Heart left ventricle (tissue), 16 donors: Measurements from ENCODE around the gene BFSP2. TPM values are rescaled to one million over a fixed set of nuclear protein-coding genes. Genes with fewer than 3 reads are reported as not detected.
"Not testable (repeated sequence)": the region's sequence is repeated elsewhere in the genome, so short reads cannot be mapped to it uniquely, and the experiment has no call there.

ENCODE experiments used
- ATAC-seq, 4 donors: fragments of 200-7000 bp; cut with Tn5 transposase; one replicate each; pipeline ENCODE4 v1.9.1; 2020 to 2022; ENCODE audit warnings: moderate library complexity in 4 of 4, mild to moderate bottlenecking in 3 of 4, moderate number of reproducible peaks in 1 of 4
- DNase-seq, 5 donors: peaks; one replicate each; pipeline ENCODE4 v3.0.0-alpha.2; 2020
- H3K27ac ChIP-seq, 12 donors: fragments of 200-600 bp; sonication (generic) in 4 of 12; one replicate each; pipeline versions ENCODE4 v1.5.0 to v1.8.0; 2016 to 2022; ENCODE audit warnings: mild to moderate bottlenecking in 2 of 12
- H3K27me3 ChIP-seq, 9 donors: fragments of 200-600 bp; sonication (generic) in 2 of 9; one replicate each; pipeline versions ENCODE4 v1.5.1 to v1.8.0; 2016 to 2022; ENCODE audit warnings: mild to moderate bottlenecking in 3 of 9
- H3K36me3 ChIP-seq, 9 donors: fragments of 200-600 bp; sonication (generic) in 2 of 9; one replicate each; pipeline versions ENCODE4 v1.5.0 to v1.8.0; 2018 to 2022; ENCODE audit warnings: mild to moderate bottlenecking in 2 of 9
- H3K4me1 ChIP-seq, 12 donors: fragments of 200-600 bp; sonication (generic) in 4 of 12; one replicate each; pipeline versions ENCODE4 v1.5.0 to v1.8.0; 2016 to 2022; ENCODE audit warnings: mild to moderate bottlenecking in 3 of 12
- H3K4me3 ChIP-seq, 12 donors: fragments of 200-600 bp; sonication (generic) in 4 of 12; one replicate each; pipeline versions ENCODE4 v1.5.0 to v1.8.0; 2017 to 2022; ENCODE audit warnings: mild to moderate bottlenecking in 9 of 12, moderate library complexity in 4 of 12
- H3K9me3 ChIP-seq, 12 donors: fragments of 200-600 bp; sonication (generic) in 4 of 12; one replicate each; pipeline versions ENCODE4 v1.5.0 to v1.8.0; 2016 to 2022; ENCODE audit warnings: mild to moderate bottlenecking in 1 of 12
- POLR2A ChIP-seq, 2 donors: fragments of 450-650 bp; IDR thresholded peaks; one replicate each; pipeline ENCODE4 v1.6.1; 2017; ENCODE audit warnings: antibody characterized with exemption in 2 of 2, mild to moderate bottlenecking in 2 of 2, moderate library complexity in 2 of 2
- WGBS, 4 donors: extraction: QIAGEN DNeasy Blood & Tissue Kit in 2 of 4; methylation state at CpG; one replicate each; pipeline versions ENCODE4 v1.1.5 to v1.1.7; 2013 to 2018; 5-methylcytosine and 5-hydroxymethylcytosine counted together
- intact Hi-C, 10 donors: fragments of 100-400 bp; cut with DNase I; formaldehyde crosslinking; loops; one replicate each; pipeline versions ENCODE4 v1.11.1 to v1.14.2; 2022
- polyA plus RNA-seq, 2 donors: library from polyadenylated mRNA; stranded (reverse); fragments of 200-250 nt; gene quantifications; one replicate each; pipeline ENCODE4 v1.2.3, GENCODE V29; 2013
- total RNA-seq, 9 donors: library from RNA; depleted of rRNA in 2 of 9; stranded (reverse); fragments of >200 nt in 2 of 9; fragmentation: NEBNext Ultra II Directional in 3 of 9; extraction: Animal tissue kit (Norgen Biotek cat#: 25700) in 3 of 9; gene quantifications; one replicate each; pipeline versions ENCODE4 v1.1.0 to v1.2.4, GENCODE V29; 2016 to 2023
- TF ChIP-seq, protein P1 (sequence below), 12 donors: fragments of 200-600 bp; sonication (generic) in 4 of 12; IDR thresholded peaks; one replicate each; pipeline versions ENCODE4 v1.5.0 to v1.8.0; 2018 to 2022; ENCODE audit warnings: antibody characterized with exemption in 12 of 12, mild to moderate bottlenecking in 5 of 12
- donor health status: ischemic (EF 13 %, LVEDD 7.1; RV severe dilation, severe dysfunction).
- donor health status: healthy with polysubstance abuse.
- donor health status: DM: no; HTN: yes; CAD: no.
- donor health status: DM: no; HTN: no; CAD: no.
- donor health status: ischemic (EF 25% LVEDD 6.9; RV normal size, moderate dysfunction).
- donor health status: ischemic (EF 25% LVEDD 5.7; RV mildly dilated, moderate dysfunction).
- donor health status: healthy.
- donor health status: DM: yes; HTN: yes; CAD: no.
- donor health status: ischemic (EF 35%, LVEDD 5.7; RV mildly dilated, moderate dysfunction).
- donor health status: nonischemic (EF 11% LVEDD 7.7; RV severe dilation, severe dysfunction).
- donor health status: DM: yes; HTN: yes; CAD: no.
- donor health status: PGD.
- donor health status: ischemic (EF 29% LVEDD 5.4; RV normal size, mild dysfunction).
- donor health status: nonischemic (EF 23%, LVEDD 6.1; RV moderate dilation, normal function).

Gene BFSP2
- total and polyA plus RNA-seq, 11 donors: not detected

- Histone ChIP-seq H3K4me1 (peaks cover 0 to 33% (median 16%) of the 10 kb centered on the region in 12 donors), H3K4me3 (no peak overlapping the region), H3K27ac (no peak overlapping the region), H3K36me3 (no peaks in the 10 kb centered on the region), H3K9me3 (no peaks in the 10 kb centered on the region), H3K27me3 (no peaks in the 10 kb centered on the region)
- 88 to 98% (median 92%) methylated on average over 6 of the region's 6 CpGs for WGBS, 4 donors
- intact Hi-C loops: loop anchor here in 1 of 10 donors (5.0 kb wide), 1 partner anchor 99 kb away; the partner anchor contains the start of gene CDV3
- DNase-seq (no peak), ATAC-seq (no peak)
- TF ChIP-seq POLR2A (IDR thresholded peaks at IDR 0.05): no peak
- TF ChIP-seq, protein P1, sequence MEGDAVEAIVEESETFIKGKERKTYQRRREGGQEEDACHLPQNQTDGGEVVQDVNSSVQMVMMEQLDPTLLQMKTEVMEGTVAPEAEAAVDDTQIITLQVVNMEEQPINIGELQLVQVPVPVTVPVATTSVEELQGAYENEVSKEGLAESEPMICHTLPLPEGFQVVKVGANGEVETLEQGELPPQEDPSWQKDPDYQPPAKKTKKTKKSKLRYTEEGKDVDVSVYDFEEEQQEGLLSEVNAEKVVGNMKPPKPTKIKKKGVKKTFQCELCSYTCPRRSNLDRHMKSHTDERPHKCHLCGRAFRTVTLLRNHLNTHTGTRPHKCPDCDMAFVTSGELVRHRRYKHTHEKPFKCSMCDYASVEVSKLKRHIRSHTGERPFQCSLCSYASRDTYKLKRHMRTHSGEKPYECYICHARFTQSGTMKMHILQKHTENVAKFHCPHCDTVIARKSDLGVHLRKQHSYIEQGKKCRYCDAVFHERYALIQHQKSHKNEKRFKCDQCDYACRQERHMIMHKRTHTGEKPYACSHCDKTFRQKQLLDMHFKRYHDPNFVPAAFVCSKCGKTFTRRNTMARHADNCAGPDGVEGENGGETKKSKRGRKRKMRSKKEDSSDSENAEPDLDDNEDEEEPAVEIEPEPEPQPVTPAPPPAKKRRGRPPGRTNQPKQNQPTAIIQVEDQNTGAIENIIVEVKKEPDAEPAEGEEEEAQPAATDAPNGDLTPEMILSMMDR (IDR thresholded peaks at IDR 0.05): no peak
Observed at GRCh38 chr3:133472889-133473288, 73.0 kb downstream of the BFSP2 start.

- WGBS, 4 donors: 50 to 100% (median 53%) methylated on average over 1 to 3 of the region's 5 CpGs; no CpG with 5 or more reads in 1 of the 4 donors
- H3K36me3 ChIP-seq, DNase-seq, H3K9me3 ChIP-seq, ATAC-seq, H3K27me3 ChIP-seq, H3K4me3 ChIP-seq: not testable (repeated sequence)
- intact Hi-C loops: loop anchor here in 1 of 10 donors (5.0 kb wide), 1 partner anchor 99 kb away; the partner anchor contains the start of gene CDV3
- H3K4me1 ChIP-seq: peaks cover 0 to 31% (median 14%) of the 10 kb centered on the region in 12 donors
- H3K27ac ChIP-seq: peak overlapping the region; percentile 35 to 80 (median 60)
Observed at GRCh38 chr3:133473472-133474191, 73.8 kb downstream of the BFSP2 start.

GRCh38 chr3:133474251-133474801 lies 74.5 kb downstream of the BFSP2 start:
- H3K27me3 ChIP-seq: no peaks in the 10 kb centered on the region
- no peaks in the 10 kb centered on the region for H3K9me3 ChIP-seq
- H3K4me1 ChIP-seq: peaks cover 0 to 26% (median 11%) of the 10 kb centered on the region in 12 donors
- DNase-seq: peak; percentile 60 to 72 (median 68)
- 37 to 56% (median 42%) methylated on average over 8 of the region's 8 CpGs for WGBS, 4 donors
- H3K36me3 ChIP-seq: no peaks in the 10 kb centered on the region
- intact Hi-C loops: loop anchor here in 1 of 10 donors (5.0 kb wide), 1 partner anchor 98 kb away; the partner anchor contains the start of gene CDV3
- H3K4me3 ChIP-seq: no peak overlapping the region
- TF ChIP-seq, protein P1 (IDR thresholded peaks at IDR 0.05): no peak
- TF ChIP-seq POLR2A (IDR thresholded peaks at IDR 0.05): no peak
- H3K27ac ChIP-seq: peak overlapping the region; percentile 43 to 80 (median 62)
- ATAC-seq: peak; percentile 84 to 94 (median 89)

GRCh38 chr3:133474817-133475216 lies 75.0 kb downstream of the BFSP2 start:
- Histone ChIP-seq H3K36me3 (no peaks in the 10 kb centered on the region), H3K9me3 (no peaks in the 10 kb centered on the region), H3K4me1 (peaks cover 0 to 21% (median 11%) of the 10 kb centered on the region in 12 donors), H3K27ac (peak overlapping the region; percentile 1 to 80 (median 62)), H3K27me3 (no peaks in the 10 kb centered on the region), H3K4me3 (no peak overlapping the region)
- DNase-seq: no peak
- intact Hi-C loops: loop anchor here in 1 of 10 donors (5.0 kb wide), 1 partner anchor 97 kb away; the partner anchor contains the start of gene CDV3
- 68 to 78% (median 75%) methylated on average over 4 of the region's 4 CpGs for WGBS, 4 donors
- peak in 2 of 4 donors; percentile 30 to 45 for ATAC-seq
- no peak for TF ChIP-seq POLR2A (IDR thresholded peaks at IDR 0.05)
- TF ChIP-seq, protein P1 (IDR thresholded peaks at IDR 0.05): no peak
